Fibroblast of lung (primary cell): ENCODE measurements around the gene GRAMD2B. TPM values are rescaled to one million over a fixed set of nuclear protein-coding genes. Genes with fewer than 3 reads are reported as not detected.

Source experiments
- DNase-seq, 2 donors: peaks; one replicate each; pipeline versions ENCODE4 v3.0.0 to v3.0.0-alpha.2; 2010; ENCODE audit warnings: low read depth in 2 of 2
- H2AFZ ChIP-seq: 2 replicates; pipeline ENCODE4 v1.5.1; 2012; ENCODE audit warnings: low read length, control low read depth, inconsistent platforms
- H3K27ac ChIP-seq: 2 replicates; pipeline ENCODE4 v1.5.1; 2011; ENCODE audit warnings: low read length, control low read depth; ENCODE audit not compliant: insufficient read depth
- H3K27me3 ChIP-seq: 2 replicates; pipeline ENCODE4 v1.5.1; 2011; ENCODE audit warnings: mild to moderate bottlenecking, low read length; ENCODE audit not compliant: control insufficient read depth, insufficient read depth
- H3K36me3 ChIP-seq: 2 replicates; pipeline ENCODE4 v1.5.1; 2011; ENCODE audit warnings: low read length; ENCODE audit not compliant: control insufficient read depth, insufficient read depth
- H3K4me1 ChIP-seq: 2 replicates; pipeline ENCODE4 v1.5.1; 2011; ENCODE audit warnings: low read length; ENCODE audit not compliant: control insufficient read depth, insufficient read depth; ENCODE audit errors: extremely low read depth
- H3K4me2 ChIP-seq: 2 replicates; pipeline ENCODE4 v1.5.1; 2011; ENCODE audit warnings: low read length, control low read depth; ENCODE audit not compliant: insufficient read depth; ENCODE audit errors: extremely low read depth
- H3K4me3 ChIP-seq, 4 experiments: fragments of 200-600 bp in 1 of 4; sonication (generic) in 1 of 4; replicated peaks in 1 of 4; 2 replicates each; pipeline ENCODE4 v1.5.1; 2011 to 2016; ENCODE audit warnings: low read length in 4 of 4, low read depth in 3 of 4, mild to moderate bottlenecking in 3 of 4, control low read depth in 2 of 4, inconsistent platforms in 1 of 4, mixed read lengths in 1 of 4; ENCODE audit not compliant: insufficient read depth in 1 of 4; ENCODE audit errors: control extremely low read depth in 1 of 4
- H3K79me2 ChIP-seq: 2 replicates; pipeline ENCODE4 v1.5.1; 2012; ENCODE audit warnings: mild to moderate bottlenecking, low read length, inconsistent platforms; ENCODE audit not compliant: control insufficient read depth, insufficient read depth
- H3K9ac ChIP-seq: 2 replicates; pipeline ENCODE4 v1.5.1; 2011; ENCODE audit warnings: mild to moderate bottlenecking, low read length, control low read depth; ENCODE audit not compliant: insufficient read depth
- H3K9me3 ChIP-seq: 2 replicates; pipeline ENCODE4 v1.5.1; 2012; ENCODE audit warnings: low read depth, low read length; ENCODE audit not compliant: control insufficient read depth, insufficient read depth
- H4K20me1 ChIP-seq: 2 replicates; pipeline ENCODE4 v1.5.1; 2011; ENCODE audit warnings: low read length; ENCODE audit not compliant: control insufficient read depth, insufficient read depth; ENCODE audit errors: extremely low read depth
- CTCF ChIP-seq, 2 donors: IDR thresholded peaks in 1 of 2; conservative IDR thresholded peaks in 1 of 2; 1 replicate in 1 of 2; 2 replicates in 1 of 2; pipeline ENCODE4 v1.5.1; 2011 to 2012; ENCODE audit warnings: low read length in 2 of 2, control low read depth in 1 of 2, inconsistent platforms in 1 of 2, low read depth in 1 of 2, mild to moderate bottlenecking in 1 of 2
- EZH2 ChIP-seq: IDR thresholded peaks from 2 replicates; pipeline ENCODE4 v1.5.1; 2012; ENCODE audit warnings: low read length, control low read depth, mild to moderate bottlenecking; ENCODE audit errors: missing control alignments
- polyA plus RNA-seq, 2 donors: library from polyadenylated mRNA; depleted of rRNA in 1 of 2; stranded (reverse) in 1 of 2; unstranded in 1 of 2; fragments of >200 nt; gene quantifications; 2 replicates each; pipeline ENCODE4 v1.2.1, GENCODE V29; 2011 to 2012; ENCODE audit warnings: missing spikeins in 1 of 2
- total RNA-seq: library from RNA; depleted of rRNA; stranded (reverse); fragments of >200 nt; gene quantifications from 2 replicates; pipeline ENCODE4 v1.2.1, GENCODE V29; 2014

GRAMD2B gene
- total and polyA plus RNA-seq, 2 donors (not counting 1 experiment from before 2014, with no cell fraction given) = 21.3 to 37.6 TPM

- no peaks in the 10 kb centered on the region for H4K20me1 ChIP-seq
- H3K27me3 ChIP-seq = no peaks in the 10 kb centered on the region
- no peak overlapping the region for H3K27ac ChIP-seq
- no peaks in the 10 kb centered on the region for H3K4me1 ChIP-seq
- TF ChIP-seq CTCF (conservative IDR thresholded peaks at IDR 0.05 in 1 of 2, IDR thresholded peaks at IDR 0.05 in 1 of 2; ENCODE audit: low read depth in 1 of 2, low read length in 2 of 2) (no peak), EZH2 (no peak)
- no peak overlapping the region for H3K9ac ChIP-seq
- H3K36me3 ChIP-seq = no peaks in the 10 kb centered on the region
- H3K79me2 ChIP-seq = no peaks in the 10 kb centered on the region
- no peak for DNase-seq
- H3K4me2 ChIP-seq = no peak overlapping the region
- no peaks in the 10 kb centered on the region for H3K9me3 ChIP-seq
- H3K4me3 ChIP-seq = no peak overlapping the region
- no peak overlapping the region for H2AFZ ChIP-seq
These were observed 119.8 kb downstream of the GRAMD2B start for GRCh38 chr5:126543009-126543408.

GRCh38 chr5:126543660-126544059, 120.5 kb downstream of the GRAMD2B start:
- no peaks in the 10 kb centered on the region for H3K4me1 ChIP-seq
- H3K4me2 ChIP-seq = no peak overlapping the region
- H3K79me2 ChIP-seq = no peaks in the 10 kb centered on the region
- no peak overlapping the region for H3K27ac ChIP-seq
- no peak overlapping the region for H3K9ac ChIP-seq
- H3K36me3 ChIP-seq = no peaks in the 10 kb centered on the region
- no peak overlapping the region for H3K4me3 ChIP-seq
- TF ChIP-seq CTCF (conservative IDR thresholded peaks at IDR 0.05 in 1 of 2, IDR thresholded peaks at IDR 0.05 in 1 of 2; ENCODE audit: low read depth in 1 of 2, low read length in 2 of 2) = no peak
- TF ChIP-seq EZH2 = no peak
- no peak overlapping the region for H2AFZ ChIP-seq
- no peaks in the 10 kb centered on the region for H3K9me3 ChIP-seq
- H4K20me1 ChIP-seq = no peaks in the 10 kb centered on the region
- no peaks in the 10 kb centered on the region for H3K27me3 ChIP-seq
- DNase-seq = no peak

Other genes starting within 250 kb of the GRAMD2B start
- 39.5 and 44.8 TPM in 2 replicates for gene ALDH7A1, start 171.8 kb downstream of the GRAMD2B start, total RNA-seq
- gene ALDH7A1, start 171.8 kb downstream of the GRAMD2B start, polyA plus RNA-seq = 53.3 and 74.9 TPM in 2 replicates
- gene PHAX, start 177.5 kb downstream of the GRAMD2B start, total RNA-seq = 51.4 and 54.5 TPM in 2 replicates
- gene PHAX, start 177.5 kb downstream of the GRAMD2B start, polyA plus RNA-seq = 103 TPM in 2 replicates